Measurements from ENCODE around the gene GSG1L. TPM values are rescaled to one million over a fixed set of nuclear protein-coding genes. Genes with fewer than 3 reads are reported as not detected.

Gene GSG1L
- total and polyA plus RNA-seq, 12 donors = 0.68 to 14.6 (median 3.4) TPM; not detected in 5

DNA sequence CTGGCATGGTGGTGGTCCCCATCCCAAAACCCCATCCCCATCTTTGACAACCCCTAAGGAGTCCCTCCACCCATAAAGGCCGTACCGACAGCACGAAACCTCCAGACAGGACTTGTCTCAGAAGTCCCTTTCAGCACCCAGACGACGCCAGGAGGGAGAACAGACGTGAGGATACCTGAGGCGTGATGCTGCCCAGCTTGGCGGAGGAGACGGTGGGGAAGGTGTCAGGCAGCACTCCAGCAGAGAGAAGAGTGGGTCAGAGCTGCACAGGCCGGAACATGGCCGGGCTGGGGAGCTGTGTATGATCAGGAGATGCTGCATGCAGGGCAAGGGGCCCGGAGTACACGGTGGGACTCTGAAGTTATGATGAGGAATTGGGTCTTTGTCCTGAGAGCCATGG is 244.2 kb downstream of the GSG1L start:
- TF ChIP-seq CTCF (IDR thresholded peaks at IDR 0.05) = no peak
- Histone ChIP-seq H3K4me1 (no peaks in the 10 kb centered on the region), H3K36me3 (no peaks in the 10 kb centered on the region), H3K9me3 (no peaks in the 10 kb centered on the region), H3K4me3 (no peak overlapping the region), H3K27me3 (peaks cover 0 to 37% (median 5%) of the 10 kb centered on the region in 7 donors), H3K27ac (no peak overlapping the region)
- ATAC-seq (no peak), DNase-seq (no peak)
- WGBS, 2 donors = 75 to 76% methylated on average over 13 of the region's 13 CpGs
- intact Hi-C loops (cut with DNase I) = no loop called here

DNA sequence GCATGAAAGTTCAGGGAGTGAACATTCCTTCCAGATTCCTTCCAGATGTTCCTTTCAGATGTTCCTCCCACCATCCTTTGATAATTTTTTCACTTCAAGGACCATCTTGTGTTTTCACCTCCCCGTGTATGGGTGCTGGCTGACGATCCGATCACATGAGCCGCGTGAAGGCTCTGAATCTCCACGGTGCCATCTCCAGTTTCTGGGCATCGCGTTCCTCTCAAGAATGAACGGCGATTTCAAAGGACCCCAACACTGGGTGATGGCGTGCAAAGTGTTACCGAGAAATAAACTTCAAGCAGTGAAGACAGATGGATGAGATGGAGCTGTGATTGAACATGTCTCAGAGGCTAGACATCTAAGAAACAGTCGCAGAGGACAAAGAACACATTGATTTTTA is 245.3 kb downstream of the GSG1L start:
- peaks cover 0 to 37% (median 5%) of the 10 kb centered on the region in 7 donors for H3K27me3 ChIP-seq
- 58 to 65% methylated on average over 13 of the region's 13 CpGs for WGBS, 2 donors
- no peak overlapping the region for H3K4me3 ChIP-seq

DNA sequence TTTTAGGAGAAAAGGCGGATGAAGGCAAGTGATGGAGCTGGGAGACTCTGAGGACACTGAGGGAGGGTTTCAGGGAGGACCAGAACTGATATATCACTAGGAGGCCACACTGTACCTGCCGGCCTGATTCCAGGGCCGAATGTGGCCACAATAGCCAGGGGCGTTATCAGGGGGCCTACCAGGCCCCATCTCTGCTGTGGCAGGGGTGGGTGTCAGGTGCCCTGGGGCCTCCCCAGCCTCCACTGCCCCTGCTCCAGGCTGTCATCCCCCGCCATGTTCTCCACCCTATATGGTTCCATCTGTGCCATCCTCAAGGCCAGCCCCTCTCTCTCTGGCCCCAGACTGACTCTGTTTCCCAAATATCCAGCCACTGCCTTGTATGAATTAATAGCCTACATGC is 246.5 kb downstream of the GSG1L start:
- H3K27me3 ChIP-seq = peaks cover 0 to 37% (median 5%) of the 10 kb centered on the region in 7 donors
- WGBS, 2 donors = 84 to 90% methylated on average over 5 of the region's 5 CpGs
- H3K4me3 ChIP-seq = no peak overlapping the region
- no peak for ATAC-seq
- H3K27ac ChIP-seq = no peak overlapping the region
- no peak for TF ChIP-seq CTCF (IDR thresholded peaks at IDR 0.05)
- no peak for DNase-seq
- H3K36me3 ChIP-seq = no peaks in the 10 kb centered on the region
- H3K4me1 ChIP-seq = no peaks in the 10 kb centered on the region
- no peaks in the 10 kb centered on the region for H3K9me3 ChIP-seq
- intact Hi-C loops (cut with DNase I) = no loop called here

More for the DNA sequence above, 245.3 kb downstream of the GSG1L start:
- DNase-seq (no peak), ATAC-seq (no peak)
- intact Hi-C loops (cut with DNase I) = no loop called here
- Histone ChIP-seq H3K27ac (no peak overlapping the region), H3K4me1 (no peaks in the 10 kb centered on the region), H3K36me3 (no peaks in the 10 kb centered on the region), H3K9me3 (no peaks in the 10 kb centered on the region)
- no peak for TF ChIP-seq CTCF (IDR thresholded peaks at IDR 0.05)

DNA sequence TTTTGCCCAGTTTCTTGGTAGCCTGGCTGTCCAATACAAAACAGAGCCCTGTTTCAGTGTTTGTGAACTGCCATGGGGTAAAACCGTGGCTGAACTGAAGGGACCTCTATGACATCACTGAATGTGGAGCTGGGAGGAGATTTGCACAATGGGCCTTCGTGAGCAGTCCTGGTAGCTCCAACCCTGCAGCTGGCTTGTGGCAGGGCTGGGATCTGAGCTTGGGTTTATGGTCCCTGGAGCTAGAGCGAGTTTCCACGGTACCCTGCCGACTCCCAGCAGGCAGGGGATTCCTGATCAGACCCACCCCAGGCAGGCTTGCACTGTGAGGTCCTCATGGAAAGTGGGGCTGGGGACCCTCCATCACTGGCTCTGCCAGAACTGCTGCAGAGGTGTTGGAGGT is 247.0 kb downstream of the GSG1L start:
- 54 to 62% methylated on average over 5 of the region's 5 CpGs for WGBS, 2 donors
- no peak for TF ChIP-seq CTCF (IDR thresholded peaks at IDR 0.05)
- intact Hi-C loops (cut with DNase I) = no loop called here
- H3K9me3 ChIP-seq = no peaks in the 10 kb centered on the region
- H3K36me3 ChIP-seq = no peaks in the 10 kb centered on the region
- H3K27ac ChIP-seq = no peak overlapping the region
- no peaks in the 10 kb centered on the region for H3K4me1 ChIP-seq
- H3K4me3 ChIP-seq = no peak overlapping the region
- ATAC-seq (no peak), DNase-seq (no peak)
- H3K27me3 ChIP-seq = peaks cover 0 to 37% (median 5%) of the 10 kb centered on the region in 7 donors
